ENCODE data around the gene PTPRJ. TPM values are rescaled to one million over a fixed set of nuclear protein-coding genes. Genes with fewer than 3 reads are reported as not detected.
"Not testable (repeated sequence)": the region's sequence is repeated elsewhere in the genome, so short reads cannot be mapped to it uniquely, and the experiment has no call there.

The PTPRJ gene
- total RNA-seq, 1 donor from 2014 or later, result 22.7 TPM

- DNase-seq (ENCODE audit: low spot score) (no peak), ATAC-seq (no peak)
These were observed 125.8 kb downstream of the PTPRJ start for GRCh38 chr11:48106166-48106565.

GRCh38 chr11:48107188-48107704, 126.9 kb downstream of the PTPRJ start:
- ATAC-seq, result no peak
- no peak for DNase-seq (ENCODE audit: low spot score)

GRCh38 chr11:48108231-48109045, 128.1 kb downstream of the PTPRJ start:
- no peak for DNase-seq (ENCODE audit: low spot score)
- ATAC-seq, result peak; percentile 47

GRCh38 chr11:48109046-48109666, 128.8 kb downstream of the PTPRJ start:
- DNase-seq (ENCODE audit: low spot score) (no peak), ATAC-seq (peak; percentile 68)

- DNase-seq (ENCODE audit: low spot score) (no peak), ATAC-seq (no peak)
These were observed 130.1 kb downstream of the PTPRJ start for GRCh38 chr11:48110509-48110766.

- ATAC-seq, result no peak
- DNase-seq (ENCODE audit: low spot score), result no peak
These were observed 131.5 kb downstream of the PTPRJ start for GRCh38 chr11:48111891-48112290.

GRCh38 chr11:48114740-48115139, 134.4 kb downstream of the PTPRJ start:
- DNase-seq (ENCODE audit: low spot score), result no peak
- ATAC-seq, result no peak

- ATAC-seq (peak; percentile 55), DNase-seq (ENCODE audit: low spot score) (no peak)
These were observed 136.3 kb downstream of the PTPRJ start for GRCh38 chr11:48116437-48117228.

- DNase-seq (ENCODE audit: low spot score) (no peak), ATAC-seq (no peak)
These were observed 141.9 kb downstream of the PTPRJ start for GRCh38 chr11:48122246-48122645.

GRCh38 chr11:48122656-48123055, 142.3 kb downstream of the PTPRJ start:
- DNase-seq (ENCODE audit: low spot score) (no peak), ATAC-seq (no peak)

- ATAC-seq, result no peak
- DNase-seq (ENCODE audit: low spot score), result no peak
These were observed 143.0 kb downstream of the PTPRJ start for GRCh38 chr11:48123254-48123875.

GRCh38 chr11:48123934-48124755, 143.8 kb downstream of the PTPRJ start:
- DNase-seq (ENCODE audit: low spot score) (no peak), ATAC-seq (no peak)

GRCh38 chr11:48124880-48125279, 144.5 kb downstream of the PTPRJ start:
- ATAC-seq, result no peak
- DNase-seq (ENCODE audit: low spot score), result no peak

GRCh38 chr11:48125866-48126265, 145.5 kb downstream of the PTPRJ start:
- DNase-seq (ENCODE audit: low spot score) (no peak), ATAC-seq (no peak)

- no peak for ATAC-seq
- DNase-seq (ENCODE audit: low spot score), result no peak
These were observed 147.3 kb downstream of the PTPRJ start for GRCh38 chr11:48127521-48128183.

GRCh38 chr11:48129697-48130395, 149.5 kb downstream of the PTPRJ start:
- DNase-seq (ENCODE audit: low spot score), result no peak
- no peak for ATAC-seq

- no peak for ATAC-seq
- DNase-seq (ENCODE audit: low spot score), result no peak
These were observed 154.0 kb downstream of the PTPRJ start for GRCh38 chr11:48134221-48134922.

GRCh38 chr11:48138222-48138621, 157.9 kb downstream of the PTPRJ start:
- DNase-seq (ENCODE audit: low spot score), result no peak
- no peak for ATAC-seq

- ATAC-seq; DNase-seq (ENCODE audit: low spot score): not testable (repeated sequence)
These were observed 159.5 kb downstream of the PTPRJ start for GRCh38 chr11:48139896-48140295.

All from left lobe of liver (tissue), 2 donors.